Measurements from ENCODE around the gene IGSF22. TPM values are rescaled to one million over a fixed set of nuclear protein-coding genes. Genes with fewer than 3 reads are reported as not detected.
A peak's percentile ranks its signal among the peaks of the same experiment; 100 is the strongest.

IGSF22 gene
- total and polyA plus RNA-seq, 9 of the 15 experiments (the other 6 are each of a cell fraction or from before 2014, with no cell fraction given): not detected

DNA sequence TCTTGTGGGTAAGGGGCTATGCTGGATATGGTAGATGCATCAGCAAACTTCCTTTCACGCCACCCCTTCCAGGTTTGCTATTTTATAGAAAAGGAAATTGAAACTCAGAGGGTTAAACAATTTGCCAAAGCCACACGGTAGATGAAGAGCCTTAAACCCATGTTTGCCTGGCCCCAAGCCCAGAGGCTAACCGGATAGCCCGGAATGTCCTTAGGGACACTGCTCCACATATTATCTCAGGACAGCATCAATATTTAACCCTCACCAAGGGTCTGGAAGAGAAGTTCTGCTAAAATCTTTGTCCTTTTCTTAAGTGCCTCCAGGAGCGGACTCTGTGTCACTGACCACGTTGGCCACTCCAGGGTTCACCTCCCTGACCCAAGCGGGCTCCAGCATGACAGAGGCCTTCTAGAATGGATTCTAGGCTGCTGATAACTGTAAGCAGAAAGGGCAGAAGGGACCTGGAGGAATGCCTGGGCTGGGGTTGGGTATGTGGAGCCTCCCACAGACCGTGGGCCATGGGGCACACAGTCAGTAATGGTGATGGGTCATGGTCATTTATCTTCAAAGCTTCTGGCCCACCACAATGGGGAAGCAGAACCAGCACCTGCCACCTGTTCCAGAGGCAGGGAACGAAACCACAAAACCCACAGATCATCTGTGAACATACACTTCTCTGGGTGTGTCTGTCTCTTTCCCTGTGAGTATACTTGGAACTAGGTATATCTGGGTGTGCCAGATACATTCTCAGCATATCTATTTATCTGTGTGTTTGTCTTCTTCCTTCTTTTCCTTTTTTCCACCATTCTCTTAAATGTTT is 32.8 kb downstream of the IGSF22 start (continued):
- TF ChIP-seq KLF6 (CRISPR knock-in tag; IDR thresholded peaks at IDR 0.05; ENCODE audit: borderline replicate concordance) (no peak), NR3C1 (CRISPR knock-in tag; IDR thresholded peaks at IDR 0.05) (no peak), PHB2 (IDR thresholded peaks at IDR 0.05; ENCODE audit: low read depth) (peak; percentile 75; the same call in 1 of the 2 replicates), BDP1 (IDR thresholded peaks at IDR 0.05; ENCODE audit: insufficient read depth, insufficient read length) (no peak), MTA2 (IDR thresholded peaks at IDR 0.05; ENCODE audit: low read depth) (peak; percentile 86), GATA2 (CRISPR knock-in tag; IDR thresholded peaks at IDR 0.05) (peak; percentile 76), ZNF75A (CRISPR knock-in tag; IDR thresholded peaks at IDR 0.05) (no peak), ZNF785 (CRISPR knock-in tag; IDR thresholded peaks at IDR 0.05) (no peak), SOX6 (IDR thresholded peaks at IDR 0.05) (peak; percentile 92), MCM3 (IDR thresholded peaks at IDR 0.05) (no peak), HLTF (IDR thresholded peaks at IDR 0.05) (no peak), RBM14 (IDR thresholded peaks at IDR 0.05; ENCODE audit: borderline replicate concordance, insufficient read depth, low read depth, low read length) (no peak), ZNF561 (CRISPR knock-in tag; conservative IDR thresholded peaks at IDR 0.05) (no peak), NR2F6 (CRISPR knock-in tag; IDR thresholded peaks at IDR 0.05) (no peak), MEIS2 (IDR thresholded peaks at IDR 0.05; ENCODE audit: partially characterized antibody) (peak; percentile 64), KLF16 (IDR thresholded peaks at IDR 0.05) (peak; percentile 79; the same call in 1 of the 2 replicates), ZNF609 (CRISPR knock-in tag; IDR thresholded peaks at IDR 0.05; ENCODE audit: borderline replicate concordance) (no peak; the same call in 1 of the 2 replicates), MIER1 (IDR thresholded peaks at IDR 0.05; ENCODE audit: low read depth) (no peak), ZNF316 (IDR thresholded peaks at IDR 0.05) (no peak), FOXJ3 (CRISPR knock-in tag; IDR thresholded peaks at IDR 0.05) (no peak), TAL1 (IDR thresholded peaks at IDR 0.05) (peak; percentile 91), MAFF (IDR thresholded peaks at IDR 0.05; ENCODE audit: low read length) (no peak), HMG20A (CRISPR knock-in tag; conservative IDR thresholded peaks at IDR 0.05) (no peak)
- TF ChIP-seq, protein P1, sequence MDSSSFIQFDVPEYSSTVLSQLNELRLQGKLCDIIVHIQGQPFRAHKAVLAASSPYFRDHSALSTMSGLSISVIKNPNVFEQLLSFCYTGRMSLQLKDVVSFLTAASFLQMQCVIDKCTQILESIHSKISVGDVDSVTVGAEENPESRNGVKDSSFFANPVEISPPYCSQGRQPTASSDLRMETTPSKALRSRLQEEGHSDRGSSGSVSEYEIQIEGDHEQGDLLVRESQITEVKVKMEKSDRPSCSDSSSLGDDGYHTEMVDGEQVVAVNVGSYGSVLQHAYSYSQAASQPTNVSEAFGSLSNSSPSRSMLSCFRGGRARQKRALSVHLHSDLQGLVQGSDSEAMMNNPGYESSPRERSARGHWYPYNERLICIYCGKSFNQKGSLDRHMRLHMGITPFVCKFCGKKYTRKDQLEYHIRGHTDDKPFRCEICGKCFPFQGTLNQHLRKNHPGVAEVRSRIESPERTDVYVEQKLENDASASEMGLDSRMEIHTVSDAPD (CRISPR knock-in tag; IDR thresholded peaks at IDR 0.05): no peak
- TF ChIP-seq, protein P2, sequence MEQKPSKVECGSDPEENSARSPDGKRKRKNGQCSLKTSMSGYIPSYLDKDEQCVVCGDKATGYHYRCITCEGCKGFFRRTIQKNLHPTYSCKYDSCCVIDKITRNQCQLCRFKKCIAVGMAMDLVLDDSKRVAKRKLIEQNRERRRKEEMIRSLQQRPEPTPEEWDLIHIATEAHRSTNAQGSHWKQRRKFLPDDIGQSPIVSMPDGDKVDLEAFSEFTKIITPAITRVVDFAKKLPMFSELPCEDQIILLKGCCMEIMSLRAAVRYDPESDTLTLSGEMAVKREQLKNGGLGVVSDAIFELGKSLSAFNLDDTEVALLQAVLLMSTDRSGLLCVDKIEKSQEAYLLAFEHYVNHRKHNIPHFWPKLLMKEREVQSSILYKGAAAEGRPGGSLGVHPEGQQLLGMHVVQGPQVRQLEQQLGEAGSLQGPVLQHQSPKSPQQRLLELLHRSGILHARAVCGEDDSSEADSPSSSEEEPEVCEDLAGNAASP (IDR thresholded peaks at IDR 0.05): no peak

Measured in K562 (cell line).